SK-N-SH (cell line): ENCODE results near the gene CDH4. TPM values are rescaled to one million over a fixed set of nuclear protein-coding genes. Genes with fewer than 3 reads are reported as not detected.

Experiments used
- CTCF ChIA-PET: fragments of 300-600, 350-600 bp; formaldehyde crosslinking; extraction: SDS; loops from one replicate; lab custom pipeline; 2021; lab: Yijun Ruan, JAX
- POLR2A ChIA-PET: fragments of 350-600 bp; sonication (Branson Sonifier 250); formaldehyde crosslinking; extraction: SDS; loops from one replicate; lab custom pipeline; 2020; ENCODE audit warnings: antibody characterized with exemption, inconsistent platforms; lab: Yijun Ruan, JAX
- DNase-seq: peaks from one replicate; pipeline ENCODE4 v3.0.0; 2012
- H2AFZ ChIP-seq: fragments of 200-600 bp; sonication (generic); 2 replicates; pipeline ENCODE4 v1.8.1; 2016; ENCODE audit warnings: antibody characterized with exemption, mild to moderate bottlenecking, low read depth
- H3F3A ChIP-seq: fragments of 200-600 bp; sonication (generic); replicated peaks from 2 replicates; pipeline ENCODE3; 2016; ENCODE audit warnings: antibody characterized with exemption, mild to moderate bottlenecking; ENCODE audit not compliant: insufficient read depth
- H3K27ac ChIP-seq, 2 experiments: fragments of 200-500 bp in 1 of 2; fragments of 200-600 bp in 1 of 2; sonication (Bioruptor generic) in 1 of 2; sonication (generic), shearing (Covaris generic) in 1 of 2; 2 replicates each; pipeline versions ENCODE4 v1.5.1 to v1.6.1; 2014 to 2016; ENCODE audit warnings: low read depth in 2 of 2, inconsistent platforms in 1 of 2, low read length in 1 of 2, mild to moderate bottlenecking in 1 of 2, mixed read lengths in 1 of 2
- H3K27me3 ChIP-seq: fragments of 200-600 bp; sonication (generic), shearing (Covaris generic); 2 replicates; pipeline ENCODE4 v1.6.1; 2016; ENCODE audit warnings: mixed run types; ENCODE audit not compliant: insufficient read depth
- H3K36me3 ChIP-seq, 2 experiments: fragments of 200-500 bp in 1 of 2; fragments of 200-600 bp in 1 of 2; sonication (Bioruptor generic) in 1 of 2; sonication (generic) in 1 of 2; replicated peaks in 1 of 2; 2 replicates each; pipeline versions ENCODE3 to v1.5.1; 2014 to 2016; ENCODE audit warnings: low read length in 1 of 2, mild to moderate bottlenecking in 1 of 2; ENCODE audit not compliant: insufficient read depth in 2 of 2, control insufficient read depth in 1 of 2
- H3K4me1 ChIP-seq, 2 experiments: fragments of 200-500 bp in 1 of 2; fragments of 200-600 bp in 1 of 2; sonication (Bioruptor generic) in 1 of 2; sonication (generic), shearing (Covaris generic) in 1 of 2; 2 replicates each; pipeline versions ENCODE4 v1.5.1 to v1.6.1; 2014 to 2016; ENCODE audit warnings: low read depth in 1 of 2, low read length in 1 of 2, mixed run types in 1 of 2; ENCODE audit not compliant: insufficient read depth in 2 of 2, control insufficient read depth in 1 of 2
- H3K4me2 ChIP-seq: fragments of 200-600 bp; sonication (generic), shearing (Covaris generic); 2 replicates; pipeline ENCODE4 v1.6.1; 2017; ENCODE audit warnings: mixed run types
- H3K4me3 ChIP-seq, 2 experiments: fragments of 200-500 bp in 1 of 2; fragments of 200-600 bp in 1 of 2; sonication (Bioruptor generic) in 1 of 2; sonication (generic), shearing (Covaris generic) in 1 of 2; 2 replicates each; pipeline versions ENCODE4 v1.5.1 to v1.8.1; 2014 to 2016; ENCODE audit warnings: low read depth in 2 of 2, inconsistent platforms in 1 of 2, low read length in 1 of 2, mild to moderate bottlenecking in 1 of 2, mixed read lengths in 1 of 2, moderate library complexity in 1 of 2
- H3K79me2 ChIP-seq: fragments of 200-600 bp; sonication (generic); 2 replicates; pipeline ENCODE4 v1.8.1; 2017; ENCODE audit warnings: mild to moderate bottlenecking; ENCODE audit not compliant: insufficient read depth
- H3K9ac ChIP-seq: fragments of 200-600 bp; sonication (generic); 2 replicates; pipeline ENCODE4 v1.6.1; 2017; ENCODE audit warnings: mixed run types
- H3K9me2 ChIP-seq: fragments of 200-600 bp; sonication (generic); 2 replicates; pipeline ENCODE4 v1.6.1; 2017; ENCODE audit warnings: mixed run types
- H3K9me3 ChIP-seq: fragments of 200-600 bp; sonication (generic); 2 replicates; pipeline ENCODE4 v1.6.1; 2017; ENCODE audit warnings: mixed run types, mild to moderate bottlenecking, moderate library complexity
- H4K20me1 ChIP-seq: fragments of 200-600 bp; sonication (generic); 2 replicates; pipeline ENCODE4 v1.6.1; 2017; ENCODE audit warnings: mild to moderate bottlenecking, mixed run types; ENCODE audit not compliant: insufficient read depth
- EP300 ChIP-seq, 2 experiments: IDR thresholded peaks; 2 replicates each; pipeline versions ENCODE4 v1.4.0 to v1.6.1; 2012; ENCODE audit warnings: borderline replicate concordance in 1 of 2, low read depth in 1 of 2, low read length in 1 of 2
- FOSL2 ChIP-seq: IDR thresholded peaks from 2 replicates; pipeline ENCODE4 v1.4.0; 2012; ENCODE audit warnings: low read depth, mild to moderate bottlenecking, moderate library complexity, borderline replicate concordance
- FOXJ3 ChIP-seq: sonication (generic); formaldehyde crosslinking; IDR thresholded peaks from 2 replicates; pipeline ENCODE4 v1.5.1; 2020; ENCODE audit warnings: mild to moderate bottlenecking, missing genetic modification reagents
- FOXM1 ChIP-seq: IDR thresholded peaks from 2 replicates; pipeline ENCODE4 v1.4.0; 2012; ENCODE audit warnings: low read depth, mild to moderate bottlenecking
- GATA2 ChIP-seq: sonication (generic); formaldehyde crosslinking; IDR thresholded peaks from 2 replicates; pipeline ENCODE4 v1.5.0; 2020; ENCODE audit warnings: mild to moderate bottlenecking, missing genetic modification reagents
- JUND ChIP-seq: IDR thresholded peaks from 2 replicates; pipeline ENCODE4 v1.4.0; 2012
- MEF2A ChIP-seq: IDR thresholded peaks from 2 replicates; pipeline ENCODE4 v1.4.0; 2012; ENCODE audit warnings: low read depth, borderline replicate concordance
- MXI1 ChIP-seq: IDR thresholded peaks from 2 replicates; pipeline ENCODE4 v1.6.1; 2012; ENCODE audit warnings: mild to moderate bottlenecking, low read depth, low read length, improper control_type of control experiment
- RCOR1 ChIP-seq: fragments of 150-350 bp; IDR thresholded peaks from 2 replicates; pipeline ENCODE4 v1.6.1; 2017; ENCODE audit warnings: antibody characterized with exemption, low read length
- REST ChIP-seq: IDR thresholded peaks from 2 replicates; pipeline ENCODE4 v1.6.1; 2012; ENCODE audit warnings: mild to moderate bottlenecking, low read depth, low read length, moderate library complexity
- SIN3A ChIP-seq: IDR thresholded peaks from 2 replicates; pipeline ENCODE4 v1.6.1; 2012; ENCODE audit warnings: low read depth, mild to moderate bottlenecking, low read length, moderate library complexity, borderline replicate concordance
- TEAD4 ChIP-seq: IDR thresholded peaks from 2 replicates; pipeline ENCODE4 v1.4.0; 2012; ENCODE audit warnings: mild to moderate bottlenecking, borderline replicate concordance; ENCODE audit not compliant: insufficient read depth
- USF1 ChIP-seq: IDR thresholded peaks from 2 replicates; pipeline ENCODE4 v1.4.0; 2012; ENCODE audit warnings: low read depth, borderline replicate concordance
- USF2 ChIP-seq: fragments of 150-350 bp; IDR thresholded peaks from 2 replicates; pipeline ENCODE4 v1.6.1; 2017; ENCODE audit warnings: antibody characterized with exemption, low read length, low read depth, borderline replicate concordance
- YY1 ChIP-seq: IDR thresholded peaks from 2 replicates; pipeline ENCODE4 v1.4.0; 2012; ENCODE audit warnings: low read depth, mild to moderate bottlenecking
- WGBS: methylation state at CpG from one replicate; pipeline ENCODE4 v1.1.6; 2017; ENCODE audit warnings: low lambda C conversion rate; 5-methylcytosine and 5-hydroxymethylcytosine counted together
- polyA plus RNA-seq, 3 experiments: library from polyadenylated mRNA; depleted of rRNA; stranded (reverse); fragments of >200 nt; gene quantifications; 2 replicates each; pipeline ENCODE4 v1.2.3, GENCODE V29; 2012
- TF ChIP-seq, protein P1 (sequence below): IDR thresholded peaks from 2 replicates; pipeline ENCODE4 v1.4.0; 2012; ENCODE audit warnings: low read depth
- TF ChIP-seq, protein P2 (sequence below): fragments of 150-350 bp; IDR thresholded peaks from 2 replicates; pipeline ENCODE4 v1.6.1; 2016; ENCODE audit warnings: mild to moderate bottlenecking, low read depth, low read length

Gene CDH4
- polyA plus RNA-seq, 1 of the 3 experiments (the other 2 are of a cell fraction), result not detected

GRCh38 chr20:61656198-61656597, 404.1 kb downstream of the CDH4 start:
- no peak for DNase-seq
- H3K4me2 ChIP-seq, result no peak overlapping the region
- H3K9me2 ChIP-seq, result no peaks in the 10 kb centered on the region
- CTCF ChIA-PET, result no interaction called here
- no peak overlapping the region for H3K27ac ChIP-seq
- TF ChIP-seq USF1 (no peak), JUND (no peak), FOSL2 (no peak)
- TF ChIP-seq, protein P1, sequence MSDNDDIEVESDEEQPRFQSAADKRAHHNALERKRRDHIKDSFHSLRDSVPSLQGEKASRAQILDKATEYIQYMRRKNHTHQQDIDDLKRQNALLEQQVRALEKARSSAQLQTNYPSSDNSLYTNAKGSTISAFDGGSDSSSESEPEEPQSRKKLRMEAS, result no peak
- TF ChIP-seq, all 33 proteins: peak for 0
- Histone ChIP-seq H3K4me1 (peaks cover 0 to 11% of the 10 kb centered on the region in 2 experiments; a peak in 1 of 4 replicates), H2AFZ (no peak overlapping the region), H3K79me2 (no peaks in the 10 kb centered on the region), H3K36me3 (no peaks in the 10 kb centered on the region), H4K20me1 (no peaks in the 10 kb centered on the region), H3K4me3 (no peak overlapping the region), H3K27me3 (no peaks in the 10 kb centered on the region), H3K9ac (no peak overlapping the region), H3K9me3 (no peaks in the 10 kb centered on the region), H3F3A (no peaks in the 10 kb centered on the region)
- POLR2A ChIA-PET, result no interaction called here
- 36% methylated on average over 8 of the region's 21 CpGs for WGBS

DNA sequence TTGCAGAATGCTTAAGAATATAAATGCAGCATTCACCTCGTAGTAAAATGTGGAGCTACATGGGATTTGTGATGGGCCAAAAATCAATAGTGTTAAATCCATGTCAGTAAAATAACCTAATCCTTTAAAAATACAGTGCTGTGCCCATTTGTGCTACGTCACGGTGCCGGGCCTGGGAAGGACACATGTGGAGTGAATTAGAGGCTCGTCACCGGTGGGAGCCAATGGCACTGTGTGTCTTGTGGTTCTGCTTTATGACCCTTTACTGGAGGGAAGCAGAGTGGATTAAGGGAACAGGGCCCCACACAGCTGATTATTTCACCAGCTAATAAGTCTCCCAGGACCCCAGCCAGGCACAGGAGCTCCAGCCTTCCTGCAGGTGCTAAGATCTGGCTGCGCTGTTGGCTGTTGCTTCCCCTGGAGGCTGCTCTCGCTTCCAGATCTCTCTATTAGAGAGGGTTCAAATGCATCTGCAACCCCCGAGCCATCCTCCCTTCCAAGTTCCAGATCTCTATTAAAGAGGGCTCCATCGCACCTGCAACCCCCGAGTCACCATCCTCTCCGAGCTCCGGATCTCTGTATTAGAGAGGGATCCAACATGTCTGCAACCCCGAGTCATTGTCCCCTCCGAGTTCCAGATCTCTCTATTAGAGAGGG, 405.8 kb downstream of the CDH4 start:
- Histone ChIP-seq H3K27me3 (no peaks in the 10 kb centered on the region), H3K79me2 (no peaks in the 10 kb centered on the region), H2AFZ (no peak overlapping the region), H3K4me1 (peaks cover 0 to 11% of the 10 kb centered on the region in 2 experiments; a peak in 1 of 4 replicates), H3K4me3 (no peak overlapping the region), H4K20me1 (no peaks in the 10 kb centered on the region), H3K9ac (no peak overlapping the region), H3F3A (no peaks in the 10 kb centered on the region), H3K36me3 (no peaks in the 10 kb centered on the region), H3K27ac (no peak overlapping the region), H3K9me3 (no peaks in the 10 kb centered on the region), H3K4me2 (no peak overlapping the region), H3K9me2 (no peaks in the 10 kb centered on the region)
- 44% methylated on average over 15 of the region's 15 CpGs for WGBS
- CTCF ChIA-PET, result interaction anchor here (0.6 kb wide), 1 partner anchor 256 kb away, joined by 3 read pairs; no protein-coding TSS in a partner anchor
- DNase-seq, result peak; percentile 75
- POLR2A ChIA-PET, result no interaction called here
- TF ChIP-seq RCOR1 (no peak), MEF2A (no peak), USF2 (no peak), SIN3A (no peak), MXI1 (no peak), YY1 (no peak), REST (no peak), FOXJ3 (no peak), USF1 (no peak), GATA2 (CRISPR knock-in tag) (no peak), FOXM1 (no peak), EP300 (IDR thresholded peaks at IDR 0.05; ENCODE audit: borderline replicate concordance in 1 of 2, low read depth in 1 of 2, low read length in 1 of 2) (no peak), TEAD4 (no peak), FOSL2 (no peak)
- TF ChIP-seq, protein P2, sequence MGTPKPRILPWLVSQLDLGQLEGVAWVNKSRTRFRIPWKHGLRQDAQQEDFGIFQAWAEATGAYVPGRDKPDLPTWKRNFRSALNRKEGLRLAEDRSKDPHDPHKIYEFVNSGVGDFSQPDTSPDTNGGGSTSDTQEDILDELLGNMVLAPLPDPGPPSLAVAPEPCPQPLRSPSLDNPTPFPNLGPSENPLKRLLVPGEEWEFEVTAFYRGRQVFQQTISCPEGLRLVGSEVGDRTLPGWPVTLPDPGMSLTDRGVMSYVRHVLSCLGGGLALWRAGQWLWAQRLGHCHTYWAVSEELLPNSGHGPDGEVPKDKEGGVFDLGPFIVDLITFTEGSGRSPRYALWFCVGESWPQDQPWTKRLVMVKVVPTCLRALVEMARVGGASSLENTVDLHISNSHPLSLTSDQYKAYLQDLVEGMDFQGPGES, result no peak
